Fibroblast of skin of right quadriceps (primary cell): ENCODE results near the gene GORASP1.
A peak's percentile ranks its signal among the peaks of the same experiment; 100 is the strongest.

Source experiments
- DNase-seq: peaks from one replicate; pipeline ENCODE4 v3.0.0-alpha.2; 2013

Gene GORASP1

DNA sequence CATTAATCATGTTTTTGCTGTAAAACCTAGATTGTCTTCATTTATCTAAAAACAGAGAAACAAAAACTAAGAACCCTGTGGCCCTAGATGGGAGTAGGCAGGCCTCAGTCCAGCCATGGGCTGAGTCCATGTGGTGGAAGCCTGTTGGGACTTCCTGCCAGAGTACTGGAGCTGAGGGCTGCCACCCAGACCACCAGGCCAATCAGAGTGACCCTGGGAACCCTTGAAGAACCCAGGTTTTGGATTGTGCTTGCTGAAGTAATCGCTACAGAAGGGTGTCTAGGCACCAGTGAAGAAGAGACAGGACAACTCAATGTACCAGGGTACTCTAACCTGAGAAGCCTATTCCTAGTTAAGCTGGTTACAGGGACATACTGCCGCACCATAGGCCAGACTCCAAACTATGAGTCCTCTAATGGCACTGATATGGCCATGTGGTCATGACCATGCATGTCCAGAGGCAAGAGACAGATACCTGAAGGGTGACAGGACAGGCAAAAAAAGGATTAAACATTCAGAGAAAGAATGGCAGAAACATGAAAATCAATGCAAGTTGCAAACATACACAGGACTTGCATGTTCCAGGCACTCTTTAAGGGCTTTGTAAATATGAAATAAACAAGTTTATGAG lies 33.0 kb upstream of the GORASP1 start:
- DNase-seq: no peak

DNA sequence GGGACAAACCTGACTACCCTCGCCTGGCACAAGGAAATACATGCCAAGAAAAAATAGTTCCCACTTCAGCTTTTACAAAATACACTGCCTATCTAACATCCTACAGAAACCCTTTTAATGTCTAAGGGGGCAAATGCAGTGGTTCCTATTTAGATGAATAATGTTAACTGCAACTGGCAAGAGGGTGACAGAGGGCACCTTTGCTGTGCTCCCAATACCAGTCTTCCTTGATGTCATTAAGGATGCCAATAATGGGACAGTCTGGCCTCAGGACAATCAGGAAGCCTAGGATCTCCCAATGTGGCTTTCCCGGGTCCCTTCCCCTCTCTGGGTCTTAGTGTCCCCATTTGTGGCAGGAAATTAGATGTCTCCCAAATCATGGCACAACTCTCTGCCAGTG lies 32.0 kb upstream of the GORASP1 start:
- DNase-seq: no peak

DNA sequence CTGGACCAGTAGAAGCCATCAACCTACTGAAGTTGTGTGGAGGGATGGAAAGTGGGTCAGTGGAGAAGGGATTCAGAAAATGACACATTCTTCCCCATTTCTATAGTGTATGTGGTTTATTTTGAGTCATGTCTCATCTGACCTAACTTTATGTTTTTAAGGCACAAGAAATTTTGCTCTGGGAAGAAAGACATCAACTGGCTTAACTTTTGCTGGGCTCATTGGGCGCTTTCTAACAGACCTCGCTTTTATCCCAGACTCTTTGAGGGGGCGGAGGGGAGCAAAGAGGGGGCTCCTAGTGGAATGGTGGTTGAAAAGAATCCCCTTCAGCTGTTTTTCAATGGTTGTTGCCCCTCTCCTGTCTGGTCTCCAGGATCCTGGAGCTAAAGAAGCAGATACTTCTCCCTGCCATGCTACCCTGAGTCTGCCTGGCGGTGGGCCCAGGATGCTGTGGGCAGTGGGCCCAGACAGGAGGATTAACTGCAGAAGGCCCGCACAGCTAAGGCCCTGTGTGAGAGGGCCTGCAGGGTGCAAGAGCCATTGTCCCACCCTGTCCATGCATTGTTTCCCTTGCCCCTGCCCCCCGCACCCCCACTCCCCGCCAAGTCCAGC lies 31.5 kb upstream of the GORASP1 start:
- DNase-seq: peak; percentile 31

DNA sequence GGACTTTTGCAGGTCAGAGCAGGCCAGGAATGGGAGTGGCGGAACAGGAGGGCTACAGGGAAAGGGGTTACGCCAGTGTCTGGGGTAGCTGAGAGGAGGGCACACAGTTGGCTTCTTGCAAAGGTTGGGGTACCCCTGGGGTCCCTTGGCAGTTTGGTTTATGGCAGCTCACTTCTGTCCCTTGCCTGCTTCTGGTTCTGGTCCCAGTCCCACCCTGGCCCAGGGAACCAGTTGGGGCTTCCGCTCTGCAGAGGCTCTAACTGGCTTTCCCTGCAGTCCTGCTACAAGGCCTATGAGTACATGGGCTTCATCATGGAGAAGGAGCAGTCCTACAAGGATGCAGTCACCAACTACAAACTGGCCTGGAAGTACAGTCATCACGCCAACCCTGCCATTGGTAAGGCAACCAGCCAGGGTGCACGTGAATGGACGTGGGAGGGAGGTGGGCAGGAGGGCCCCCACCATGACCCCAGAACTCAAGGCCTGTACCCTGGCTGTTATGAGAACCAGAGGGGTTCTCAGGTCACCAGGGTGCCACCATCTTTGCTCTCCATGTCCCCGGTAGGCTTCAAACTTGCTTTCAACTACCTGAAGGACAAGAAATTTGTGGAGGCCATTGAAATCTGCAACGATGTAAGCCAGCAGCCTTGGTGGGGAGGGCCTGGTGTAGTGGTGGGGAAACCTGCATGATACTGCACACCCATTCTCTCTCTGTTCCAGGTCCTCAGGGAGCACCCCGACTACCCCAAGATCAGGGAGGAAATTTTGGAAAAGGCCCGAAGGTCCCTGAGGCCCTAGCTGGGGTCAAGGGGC lies 30.8 kb upstream of the GORASP1 start:
- no peak for DNase-seq

DNA sequence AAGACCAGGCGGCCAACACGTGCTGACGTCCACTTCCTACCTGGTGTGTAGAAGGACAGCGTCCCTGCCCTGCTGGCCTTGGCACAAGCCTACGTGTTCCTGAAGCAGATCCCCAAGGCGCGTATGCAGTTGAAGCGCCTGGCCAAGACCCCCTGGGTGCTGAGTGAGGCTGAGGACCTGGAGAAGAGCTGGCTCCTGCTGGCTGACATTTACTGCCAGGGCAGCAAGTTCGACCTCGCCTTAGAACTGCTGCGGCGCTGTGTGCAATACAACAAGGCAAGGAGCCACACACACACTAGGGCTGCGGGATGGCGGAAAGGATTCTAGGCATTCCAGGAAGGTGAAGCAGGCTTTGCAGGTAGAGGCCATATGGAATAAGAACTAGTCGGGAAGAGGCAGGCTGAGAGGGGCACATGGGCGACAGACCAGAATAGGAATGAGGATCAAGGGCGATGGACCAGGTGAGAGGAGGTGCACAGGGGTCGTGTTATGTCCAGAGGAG lies 30.1 kb upstream of the GORASP1 start:
- no peak for DNase-seq

DNA sequence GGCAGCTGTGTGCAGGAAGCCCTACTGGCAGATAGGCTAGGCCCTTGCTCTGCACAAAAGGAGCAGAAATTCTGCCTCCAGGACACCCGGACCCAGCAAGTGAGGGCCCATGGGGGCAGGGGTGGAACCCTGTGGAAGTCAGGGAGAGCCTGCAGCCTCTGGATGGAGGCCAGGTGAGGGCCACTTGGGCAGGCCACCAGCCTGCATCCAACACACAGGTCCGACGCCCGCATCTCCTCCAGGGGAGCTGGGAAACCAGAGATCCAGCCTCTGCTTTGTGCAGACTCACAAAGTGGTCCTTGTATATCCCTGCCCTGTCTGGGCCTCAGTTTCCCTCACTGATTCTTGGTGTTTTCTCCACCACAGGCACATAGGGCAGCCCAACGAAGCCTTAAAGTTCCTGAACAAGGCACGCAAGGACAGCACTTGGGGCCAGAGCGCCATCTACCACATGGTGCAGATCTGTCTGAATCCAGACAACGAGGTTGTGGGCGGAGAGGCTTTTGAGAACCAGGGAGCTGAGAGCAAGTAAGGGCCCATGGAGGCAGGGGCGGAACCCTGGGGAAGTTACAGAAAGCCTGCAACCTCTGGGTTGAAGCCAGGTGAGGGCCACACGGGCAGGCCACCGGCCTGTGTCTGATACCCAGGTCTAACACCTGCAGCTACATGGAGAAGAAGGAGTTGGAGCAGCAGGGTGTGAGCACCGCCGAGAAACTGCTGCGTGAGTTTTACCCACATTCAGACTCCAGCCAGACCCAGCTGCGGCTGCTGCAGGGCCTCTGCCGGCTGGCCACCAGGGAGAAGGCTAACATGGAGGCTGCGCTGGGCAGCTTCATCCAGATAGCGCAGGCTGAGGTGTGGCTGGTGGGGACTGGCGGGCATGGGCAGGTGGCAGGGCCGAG lies 29.4 kb upstream of the GORASP1 start:
- no peak for DNase-seq

DNA sequence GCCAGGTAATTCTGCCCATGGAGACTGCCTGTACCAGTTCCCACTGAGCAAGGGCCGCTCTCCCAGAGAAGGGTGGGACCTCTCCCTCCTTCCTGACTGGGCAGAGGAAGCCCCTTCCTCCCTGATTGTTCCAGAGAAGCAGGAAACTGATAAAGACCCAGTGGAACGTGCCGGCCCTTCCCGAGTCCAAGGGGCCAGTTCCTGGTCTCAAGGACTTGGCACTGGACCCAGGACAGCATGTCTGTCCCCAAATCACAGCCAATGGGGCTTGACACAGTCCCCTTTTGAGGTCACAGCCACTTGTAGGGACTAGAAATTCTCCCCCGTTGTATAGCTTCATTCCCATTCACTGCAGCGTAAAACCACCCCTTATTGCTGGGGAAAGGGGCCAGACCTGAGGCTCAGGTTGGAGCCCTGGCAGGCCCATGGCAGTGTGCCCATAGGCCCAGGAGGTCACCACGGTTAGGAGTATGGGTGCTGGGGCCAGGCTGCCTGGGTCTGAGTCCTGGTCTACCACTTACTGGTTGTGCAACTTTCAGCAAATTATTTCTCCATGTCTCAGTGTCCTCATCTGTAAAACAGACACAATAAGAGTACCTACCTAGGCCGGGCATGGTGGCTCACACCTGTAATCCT lies 27.9 kb upstream of the GORASP1 start:
- no peak for DNase-seq

DNA sequence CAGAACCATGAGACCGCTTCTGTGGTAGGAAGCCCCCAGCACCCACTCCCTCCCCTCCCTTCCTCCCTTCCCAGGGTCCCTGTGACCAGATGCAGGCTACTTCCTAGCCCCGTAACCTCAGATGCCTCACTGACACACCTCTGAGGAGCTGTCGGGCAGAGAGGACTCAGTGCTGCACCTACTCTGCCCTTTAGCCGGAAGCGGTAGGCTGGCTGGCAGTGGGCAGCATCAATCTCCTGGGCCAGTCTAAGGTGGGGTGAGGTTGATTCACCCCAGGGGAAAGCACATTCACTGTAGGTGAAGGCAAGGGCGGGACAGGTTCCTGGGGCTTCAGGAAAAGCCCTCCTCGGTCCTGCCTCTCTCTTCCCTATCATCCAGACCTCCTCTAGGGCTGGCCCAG lies 26.9 kb upstream of the GORASP1 start:
- no peak for DNase-seq

DNA sequence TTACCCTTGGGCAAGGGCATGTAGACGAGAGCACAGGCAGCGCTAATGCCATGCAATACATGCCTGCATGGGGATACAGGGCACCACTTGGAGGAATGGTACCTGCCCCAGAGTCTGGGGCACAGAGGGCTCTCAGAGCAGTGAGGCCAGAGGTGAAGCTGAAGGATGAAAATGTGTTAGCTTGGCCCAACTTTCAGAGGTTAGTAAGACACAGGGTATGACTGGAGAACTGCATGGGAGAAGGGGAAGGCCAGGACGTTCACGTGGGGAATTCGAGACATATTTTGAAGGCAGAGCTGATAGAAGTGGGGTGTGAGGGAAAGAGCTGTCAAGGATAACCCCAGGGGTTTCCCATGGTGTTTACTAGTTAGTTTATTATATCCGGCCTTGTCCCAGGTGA lies 26.4 kb upstream of the GORASP1 start:
- no peak for DNase-seq

DNA sequence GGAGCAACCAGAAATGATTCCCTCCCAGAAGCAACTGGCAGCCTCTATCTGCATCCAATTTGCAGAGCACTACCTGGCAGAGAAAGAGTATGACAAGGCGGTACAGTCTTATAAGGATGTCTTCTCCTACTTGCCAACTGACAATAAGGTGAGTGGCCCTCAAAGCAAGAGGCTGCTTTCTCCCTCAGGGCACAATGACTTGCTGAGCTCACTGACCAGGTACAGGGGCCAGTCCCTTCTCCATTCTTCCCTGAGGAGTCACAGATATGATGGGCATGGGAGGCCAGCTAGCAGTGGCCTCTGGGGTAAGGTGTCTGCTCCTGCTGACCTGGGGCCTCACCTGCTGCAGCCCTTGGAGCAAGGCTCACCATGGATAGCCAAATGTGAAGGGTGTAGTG lies 25.7 kb upstream of the GORASP1 start:
- DNase-seq: no peak

DNA sequence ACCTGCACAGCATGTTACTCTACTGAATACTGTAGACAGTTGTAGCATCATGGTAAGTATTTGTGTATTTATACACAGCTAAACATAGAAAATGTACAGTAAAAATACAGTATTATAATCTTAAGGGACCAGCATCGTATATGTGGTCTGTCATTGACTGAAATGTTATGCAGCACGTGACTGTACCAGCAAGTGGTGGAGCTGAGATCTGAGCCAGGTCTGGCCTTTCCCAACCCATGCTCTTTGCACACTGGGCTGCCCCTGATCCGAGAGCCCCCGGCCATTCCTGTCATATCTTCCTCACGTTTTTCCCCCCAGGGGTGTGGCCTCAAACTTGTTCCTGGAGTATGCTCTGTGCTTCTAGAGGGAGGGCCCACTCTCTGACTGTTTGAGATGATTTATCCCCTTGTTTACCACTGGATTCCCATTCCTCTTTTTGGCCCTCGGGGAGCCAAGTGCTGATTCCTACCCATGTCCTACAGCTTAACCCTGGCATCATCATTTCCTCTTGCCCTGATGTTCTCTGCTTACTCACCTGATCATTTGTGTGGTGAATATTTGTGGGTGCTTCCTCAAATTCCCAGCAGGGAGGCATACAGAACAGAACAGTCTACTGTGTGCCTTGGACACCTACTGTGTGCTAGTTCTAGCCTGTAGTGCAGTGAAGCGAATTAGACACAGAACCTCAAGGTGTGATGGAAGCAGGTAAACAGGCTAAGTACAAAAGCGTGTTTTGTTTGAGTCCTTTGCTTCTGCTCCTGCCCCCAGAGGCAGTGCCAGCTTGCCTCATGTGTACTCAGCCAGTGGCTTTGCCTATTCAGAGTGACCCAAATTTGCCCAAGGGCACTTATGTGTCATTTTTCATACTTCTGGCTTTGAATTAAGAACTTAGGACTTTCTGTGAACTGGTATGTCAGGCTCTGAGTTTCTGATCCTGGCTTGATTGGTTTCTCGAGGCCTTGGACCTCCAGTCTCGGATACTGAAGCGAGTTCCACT lies 25.0 kb upstream of the GORASP1 start:
- DNase-seq: no peak

DNA sequence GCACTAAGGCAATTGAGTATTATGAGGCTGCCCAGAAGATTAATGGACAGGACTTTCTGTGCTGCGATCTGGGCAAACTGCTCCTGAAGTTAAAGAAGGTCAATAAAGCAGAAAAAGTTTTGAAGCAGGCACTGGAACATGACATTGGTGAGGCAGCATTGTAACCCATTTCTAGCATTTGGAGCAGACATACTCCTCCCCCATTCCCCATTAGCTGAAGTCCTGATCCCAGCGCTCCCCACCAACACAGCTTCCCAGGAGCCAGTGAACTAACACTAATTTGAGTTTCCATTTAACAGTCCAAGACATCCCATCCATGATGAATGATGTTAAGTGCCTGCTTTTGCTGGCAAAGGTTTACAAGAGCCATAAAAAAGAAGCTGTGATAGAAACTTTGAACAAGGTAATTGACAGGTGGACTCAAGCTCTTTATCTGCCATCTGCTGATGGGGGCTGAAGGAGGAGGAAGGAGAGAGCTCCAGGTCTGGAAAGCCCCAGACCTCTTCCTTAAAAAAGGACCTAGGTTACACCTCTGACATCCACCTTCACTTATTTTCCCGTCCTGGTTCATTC lies 23.4 kb upstream of the GORASP1 start:
- no peak for DNase-seq

DNA sequence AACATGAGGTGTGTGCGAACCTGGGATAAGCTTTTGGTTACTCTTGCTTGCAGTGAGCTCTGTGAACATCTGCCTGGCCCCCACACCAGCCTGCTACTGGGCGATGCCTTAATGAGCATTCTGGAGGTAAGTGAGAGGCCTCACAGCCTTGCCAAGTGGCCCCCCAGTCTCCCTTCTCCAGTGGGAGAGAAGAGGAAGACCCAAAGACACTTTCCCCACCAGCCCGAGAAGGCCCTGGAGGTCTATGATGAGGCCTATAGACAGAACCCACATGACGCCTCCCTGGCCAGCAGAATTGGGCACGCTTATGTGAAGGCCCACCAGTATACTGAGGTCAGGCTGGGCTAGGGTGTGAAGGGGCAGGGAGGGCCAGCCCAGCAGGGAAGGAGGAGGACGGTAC lies 22.6 kb upstream of the GORASP1 start:
- no peak for DNase-seq

DNA sequence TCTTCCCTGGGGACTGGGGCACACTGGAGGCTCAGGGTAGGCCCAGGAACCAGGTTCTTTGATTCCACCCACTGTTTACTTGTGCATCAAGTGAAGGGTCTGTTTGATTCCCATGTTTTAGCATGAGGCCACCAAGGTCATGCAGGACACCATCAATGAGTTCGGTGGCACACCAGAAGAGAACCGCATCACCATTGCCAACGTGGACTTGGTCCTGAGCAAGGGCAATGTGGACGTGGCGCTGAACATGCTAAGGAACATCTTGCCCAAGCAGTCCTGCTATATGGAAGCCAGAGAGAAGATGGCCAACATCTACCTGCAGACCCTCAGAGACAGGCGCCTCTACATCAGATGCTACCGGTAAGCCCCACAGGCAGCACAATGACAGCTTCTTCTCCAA lies 21.5 kb upstream of the GORASP1 start:
- DNase-seq: no peak

DNA sequence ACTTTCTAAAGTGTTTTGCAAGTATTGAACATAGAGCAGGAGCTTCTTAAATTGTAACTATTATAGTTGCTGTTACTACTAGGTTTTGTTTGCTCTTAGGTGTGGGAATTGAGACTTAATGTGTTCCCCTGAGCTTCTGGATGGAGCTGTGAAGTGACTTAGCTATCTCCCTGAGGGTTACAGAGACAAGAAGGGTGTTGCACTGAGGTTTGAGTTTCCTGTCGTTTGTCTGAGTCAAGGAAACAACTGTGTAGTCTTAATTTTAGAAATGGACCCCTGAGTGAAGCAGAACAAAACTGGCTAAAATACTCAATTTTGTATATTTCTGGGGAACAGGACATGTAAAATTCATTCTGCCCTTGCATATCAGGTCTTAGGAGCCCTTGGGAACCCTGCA lies 20.5 kb upstream of the GORASP1 start:
- no peak for DNase-seq

DNA sequence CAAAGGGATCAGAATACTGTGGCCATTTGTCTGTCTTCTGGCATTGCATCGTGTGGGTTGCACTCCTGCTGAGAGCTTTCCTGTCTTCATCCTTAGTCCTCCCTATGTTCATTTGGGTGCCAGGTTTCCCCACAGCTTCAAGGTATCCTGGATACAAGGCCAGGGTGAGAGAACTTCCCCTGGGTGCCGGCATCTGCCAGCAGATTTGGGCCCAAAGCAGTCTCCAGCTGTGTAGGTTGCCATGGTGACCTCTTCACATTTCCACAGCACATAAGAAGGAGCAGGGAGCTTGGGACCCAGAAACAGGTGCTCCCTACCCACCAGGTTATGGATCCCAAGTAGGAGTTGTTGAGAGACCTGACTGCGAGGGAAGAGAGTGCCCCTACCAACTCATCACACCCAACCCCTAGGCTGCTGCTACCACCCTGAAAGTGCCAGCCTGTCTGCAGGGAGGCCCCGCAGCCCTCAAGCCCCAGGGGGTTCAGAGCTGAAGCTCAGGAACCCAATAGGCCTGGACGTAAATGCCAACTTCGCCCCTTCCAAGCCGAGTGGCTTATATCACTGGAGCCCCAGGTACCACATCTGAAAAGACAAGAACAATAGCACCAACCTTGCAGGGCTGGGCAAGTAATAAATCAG lies 20.0 kb upstream of the GORASP1 start:
- no peak for DNase-seq

DNA sequence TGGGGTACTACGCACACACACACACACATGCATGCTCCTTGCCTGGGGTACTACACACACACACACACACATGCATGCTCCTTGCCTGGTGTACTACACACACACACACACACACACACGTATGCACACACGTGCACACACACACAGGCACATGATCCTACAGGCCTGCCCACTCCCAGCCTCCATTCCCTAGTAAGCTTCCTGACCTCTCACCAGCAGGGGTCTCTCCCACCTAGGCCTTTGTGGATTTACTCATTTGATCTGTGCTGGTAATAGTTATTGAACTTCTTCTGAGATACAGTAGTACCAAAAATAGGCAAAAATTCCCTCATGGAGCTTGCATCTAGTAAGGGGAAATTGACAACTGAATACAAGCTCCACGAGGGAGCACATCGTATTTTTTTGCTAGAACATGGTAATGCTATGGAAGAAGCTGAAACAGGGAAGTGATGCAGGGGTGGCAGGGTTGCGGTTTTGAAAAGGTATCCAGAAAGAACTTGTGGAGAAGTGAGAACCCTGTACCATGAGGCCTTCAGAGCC lies 19.2 kb upstream of the GORASP1 start:
- DNase-seq: peak; percentile 68

DNA sequence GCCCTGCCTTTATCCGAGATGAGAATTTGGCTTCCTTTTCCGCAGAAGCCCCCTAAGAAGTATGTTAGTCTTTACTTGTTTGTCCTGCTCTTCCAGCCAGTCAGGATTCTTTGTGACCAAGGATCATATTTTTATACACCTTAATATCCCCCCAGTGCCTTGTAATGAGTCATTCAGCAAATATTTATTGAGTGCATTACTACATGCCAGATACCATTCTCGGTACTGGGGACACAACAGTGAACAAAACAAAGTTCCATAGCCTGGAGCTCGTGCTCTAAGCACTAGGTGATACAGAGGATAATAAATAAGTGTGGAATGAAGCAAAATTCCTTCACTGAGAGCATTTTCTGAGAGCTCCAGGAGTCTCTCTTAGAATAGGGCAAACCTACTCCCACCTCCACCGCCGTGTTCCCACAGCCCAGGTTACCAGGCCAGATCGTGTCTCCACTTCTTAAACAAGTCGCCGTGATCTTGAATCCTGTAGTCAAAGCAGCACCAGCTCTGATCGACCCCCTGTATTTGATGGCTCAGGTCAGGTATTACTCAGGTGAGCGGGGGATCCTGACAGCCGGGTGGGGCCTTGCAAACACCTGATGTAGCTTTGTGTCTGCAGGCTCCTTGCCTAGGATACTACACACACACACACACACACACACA lies 18.5 kb upstream of the GORASP1 start:
- DNase-seq: peak; percentile 61
